Renal cortex interstitium (tissue), 11 donors: ENCODE results near the gene SLC25A26. TPM values are rescaled to one million over a fixed set of nuclear protein-coding genes. Genes with fewer than 3 reads are reported as not detected.
A peak's percentile ranks its signal among the peaks of the same experiment; 100 is the strongest.
"Not testable (repeated sequence)": the region's sequence is repeated elsewhere in the genome, so short reads cannot be mapped to it uniquely, and the experiment has no call there.

ENCODE experiments used
- DNase-seq, 11 donors: peaks; one replicate each; pipeline ENCODE4 v3.0.0-alpha.2; 2013; ENCODE audit warnings: low read depth in 9 of 11, low spot score in 4 of 11; ENCODE audit errors: extremely low read depth in 1 of 11
- polyA plus RNA-seq, 3 donors: library from polyadenylated mRNA; unstranded; fragments of 120-200 nt; gene quantifications; one replicate each; pipeline ENCODE4 v1.2.1, GENCODE V29; 2013; ENCODE audit not compliant: insufficient read length in 3 of 3

The SLC25A26 gene
- polyA plus RNA-seq, 3 donors: 21.1 to 23.9 (median 23.1) TPM

DNA sequence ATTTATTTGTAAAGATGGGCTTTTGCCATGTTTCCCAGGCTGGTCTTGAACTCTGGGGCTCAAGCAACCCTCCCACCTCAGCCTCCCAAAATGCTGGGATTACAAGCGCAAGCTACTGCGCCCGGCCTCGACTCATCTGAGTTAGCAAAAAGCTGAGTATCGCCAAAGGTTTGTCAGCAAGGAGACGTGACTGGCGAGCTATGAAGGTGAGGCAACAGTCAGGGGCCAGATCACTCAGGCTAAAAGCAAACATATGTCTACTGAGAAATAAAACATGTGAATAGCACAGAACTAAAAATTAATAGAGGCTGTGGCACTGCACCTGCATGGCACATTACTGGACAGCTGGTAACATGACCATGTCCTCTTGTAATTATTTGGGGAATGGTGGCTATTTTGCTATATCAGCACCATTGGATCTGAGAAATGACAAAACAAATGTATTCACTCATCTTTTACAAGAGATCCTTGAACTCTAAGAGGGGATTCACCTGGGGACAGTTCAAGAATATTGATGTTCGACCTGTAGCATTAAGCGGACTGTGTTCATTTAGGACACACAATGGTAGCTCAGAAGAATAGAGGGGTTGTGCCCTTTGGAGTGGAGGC lies 10.0 kb upstream of the SLC25A26 start:
- no peak for DNase-seq

DNA sequence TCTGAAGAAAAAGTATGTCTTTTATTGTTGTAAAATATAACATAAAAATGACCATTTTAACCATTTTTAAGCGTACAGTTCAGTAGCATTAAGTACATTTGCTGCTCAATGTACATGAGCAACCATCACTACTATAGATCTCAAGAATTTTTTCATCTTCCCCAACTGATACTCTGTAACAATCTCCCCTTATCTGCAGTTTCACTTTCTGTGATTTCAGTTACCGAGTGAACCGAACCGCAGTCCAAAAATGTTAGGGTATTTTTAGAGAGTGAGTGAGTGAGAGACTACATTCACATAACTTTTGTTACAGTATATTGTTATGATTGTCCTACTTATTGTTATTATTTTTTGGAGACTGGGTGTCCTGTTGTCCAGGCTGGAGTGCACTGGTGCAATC lies 9.0 kb upstream of the SLC25A26 start:
- no peak for DNase-seq

DNA sequence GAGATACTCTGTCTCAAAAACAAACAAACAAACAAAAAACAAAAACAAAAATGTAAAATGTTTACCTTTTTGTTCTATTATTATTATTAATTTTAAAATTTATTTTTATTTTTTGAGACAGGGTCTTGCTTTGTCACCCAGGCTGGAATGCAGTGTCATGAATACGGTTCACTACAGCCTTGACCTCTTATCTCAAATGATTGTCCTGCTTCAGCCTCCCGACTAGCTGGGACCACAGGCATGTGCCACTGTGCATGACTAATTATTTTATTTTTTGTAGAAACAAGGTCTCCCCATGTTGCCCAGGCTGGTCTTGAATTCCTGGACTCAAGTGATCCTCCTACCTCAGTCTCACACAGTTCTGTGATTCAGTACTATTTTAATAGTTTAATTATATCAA lies 5.7 kb upstream of the SLC25A26 start:
- no peak for DNase-seq

DNA sequence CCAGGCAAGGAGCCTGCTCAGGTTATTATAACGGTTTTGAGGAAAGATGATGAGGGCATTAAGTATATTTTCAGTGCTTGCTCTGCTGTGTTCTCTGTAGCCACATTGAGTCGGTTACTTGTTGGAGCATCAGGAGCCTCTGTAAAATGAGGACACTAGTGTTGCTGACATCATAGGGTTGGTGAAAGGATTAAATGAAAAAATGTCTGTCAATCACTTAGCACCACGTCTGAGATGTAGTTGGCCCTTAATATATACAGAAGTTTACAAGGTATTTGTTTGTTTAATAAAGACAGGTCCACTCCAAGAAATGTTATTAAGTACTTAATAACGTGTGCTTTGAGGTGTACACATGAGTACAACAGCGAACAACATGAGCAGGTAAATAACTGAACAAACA lies 735 bp upstream of the SLC25A26 start:
- DNase-seq: no peak

DNA sequence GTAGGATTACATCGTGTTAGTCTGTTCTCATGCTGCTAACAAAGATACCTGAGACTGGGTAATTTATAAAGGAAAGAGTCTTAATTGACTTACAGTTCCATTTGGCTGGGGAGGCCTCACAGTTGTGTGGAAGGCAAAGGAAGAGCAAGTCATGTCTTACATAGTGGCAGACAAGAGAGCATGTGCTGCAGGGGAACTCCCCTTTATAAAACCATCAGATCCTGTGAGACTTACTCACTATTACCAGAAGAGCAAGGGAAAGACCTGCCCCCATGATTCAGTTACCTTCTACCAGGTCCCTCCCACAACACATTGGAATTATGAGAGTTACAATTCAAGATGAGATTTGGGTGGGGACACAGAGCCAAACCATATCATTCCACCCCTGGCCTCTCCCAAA lies 3.4 kb downstream of the SLC25A26 start:
- no peak for DNase-seq

DNA sequence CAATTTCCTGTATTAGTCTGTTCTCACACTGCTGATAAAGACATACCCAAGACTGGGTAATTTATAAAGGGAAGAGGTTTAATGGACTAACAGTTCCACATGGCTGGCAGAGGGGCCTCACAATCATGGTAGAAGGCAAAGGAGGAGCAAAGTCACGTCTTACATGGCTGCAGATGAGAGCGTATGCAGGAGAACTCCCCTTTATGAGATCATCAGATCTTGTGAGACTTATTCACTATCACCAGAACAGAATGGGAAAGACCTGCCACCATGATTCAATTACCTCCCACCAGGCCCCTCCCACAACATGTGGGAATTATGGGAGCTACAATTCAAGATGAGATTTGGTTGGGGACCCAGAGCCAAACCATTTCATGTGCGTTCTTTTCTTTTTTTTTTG lies 5.3 kb downstream of the SLC25A26 start:
- DNase-seq: not testable (repeated sequence)

DNA sequence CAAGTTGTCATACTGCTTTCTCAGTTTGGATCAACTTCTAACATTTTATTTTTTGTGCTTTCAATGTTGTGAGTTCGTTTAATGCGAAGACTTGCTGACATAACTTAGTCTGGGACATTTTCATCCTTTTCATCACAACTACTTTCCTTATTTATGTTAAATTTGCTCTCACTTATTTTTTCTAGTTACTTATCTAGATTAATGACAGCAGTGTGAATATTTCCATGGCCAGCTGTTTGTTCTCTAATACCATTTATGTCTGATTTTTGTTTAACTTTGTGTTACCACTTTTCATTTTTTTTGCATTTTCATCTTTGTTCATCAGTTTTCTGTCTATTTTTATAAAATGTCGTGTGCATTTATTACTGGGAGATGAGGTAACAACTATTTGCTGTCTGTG lies 6.2 kb downstream of the SLC25A26 start:
- no peak for DNase-seq

DNA sequence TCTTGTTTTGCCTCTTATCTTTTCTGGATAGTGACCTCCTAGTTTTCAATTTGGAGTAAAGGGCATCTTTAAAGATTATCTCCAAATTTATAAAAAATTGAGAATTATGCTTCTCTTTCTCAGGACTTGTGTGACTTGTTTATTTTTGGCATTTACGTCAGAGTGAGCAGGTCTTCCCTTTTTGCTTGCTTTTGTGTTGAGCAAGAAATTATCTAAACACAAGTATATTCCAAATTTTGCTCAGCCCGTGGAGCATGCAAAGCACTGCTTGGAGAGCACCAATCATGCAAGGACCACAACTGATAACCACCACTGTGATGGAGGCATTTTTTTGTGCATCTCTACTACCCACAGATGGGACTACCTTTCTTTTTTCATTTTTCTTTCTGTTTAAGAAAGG lies 7.1 kb downstream of the SLC25A26 start:
- DNase-seq: no peak

DNA sequence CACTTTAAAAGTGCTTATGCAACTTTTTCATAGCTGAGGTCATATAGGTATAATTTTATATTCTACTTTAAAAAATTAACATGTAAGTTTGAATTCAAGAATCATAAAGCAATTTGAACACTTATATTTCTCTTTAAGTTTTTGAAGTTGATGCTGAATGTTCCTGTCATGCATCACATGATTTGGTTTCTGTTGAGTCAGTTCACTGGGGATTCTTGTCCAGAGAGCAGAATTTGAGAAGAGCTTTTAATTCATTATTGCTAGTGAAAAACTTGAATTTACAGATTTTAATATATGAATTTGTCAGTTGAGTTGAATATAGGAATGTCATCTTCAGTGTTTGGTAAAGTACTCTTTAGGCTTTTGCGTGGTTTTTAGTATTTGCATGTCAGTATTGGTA lies 7.9 kb downstream of the SLC25A26 start:
- no peak for DNase-seq

DNA sequence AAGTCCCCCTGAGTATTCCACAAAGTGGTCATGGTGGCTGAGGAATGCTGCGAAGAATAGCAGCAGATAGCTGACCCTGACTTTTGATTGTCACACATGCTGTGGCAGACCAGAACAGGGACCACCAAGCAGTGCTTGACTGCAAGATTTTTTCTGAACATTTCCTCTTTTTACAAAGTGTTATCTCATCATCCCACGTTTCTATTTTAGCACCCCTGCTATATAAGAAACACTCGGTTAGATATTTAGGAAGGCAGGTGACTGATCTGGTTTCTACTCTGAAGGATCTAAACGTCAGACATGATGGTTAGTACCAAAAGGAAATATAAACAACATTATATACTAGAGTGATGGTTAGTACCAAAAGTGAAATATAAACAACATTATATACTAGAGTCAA lies 9.1 kb downstream of the SLC25A26 start:
- DNase-seq: no peak

DNA sequence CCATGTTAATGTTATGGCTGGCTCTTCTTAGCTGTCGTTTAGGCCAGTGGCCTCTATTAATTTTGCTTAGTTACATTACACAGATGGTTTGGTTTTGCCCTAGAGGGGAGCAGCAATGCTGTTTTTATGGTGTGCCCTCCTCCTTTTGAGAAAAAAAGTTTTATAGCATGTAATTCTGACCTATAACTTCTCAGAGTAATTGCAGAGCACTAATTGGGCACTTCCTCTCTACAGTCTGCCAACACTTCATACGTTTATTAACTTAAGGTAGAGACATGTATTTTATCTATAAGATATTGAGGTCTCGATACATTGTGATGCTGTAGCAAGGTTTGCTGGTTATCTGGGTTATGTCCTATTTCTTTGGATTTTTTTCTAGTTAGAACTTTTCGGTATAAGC lies 12.2 kb downstream of the SLC25A26 start:
- DNase-seq: no peak

DNA sequence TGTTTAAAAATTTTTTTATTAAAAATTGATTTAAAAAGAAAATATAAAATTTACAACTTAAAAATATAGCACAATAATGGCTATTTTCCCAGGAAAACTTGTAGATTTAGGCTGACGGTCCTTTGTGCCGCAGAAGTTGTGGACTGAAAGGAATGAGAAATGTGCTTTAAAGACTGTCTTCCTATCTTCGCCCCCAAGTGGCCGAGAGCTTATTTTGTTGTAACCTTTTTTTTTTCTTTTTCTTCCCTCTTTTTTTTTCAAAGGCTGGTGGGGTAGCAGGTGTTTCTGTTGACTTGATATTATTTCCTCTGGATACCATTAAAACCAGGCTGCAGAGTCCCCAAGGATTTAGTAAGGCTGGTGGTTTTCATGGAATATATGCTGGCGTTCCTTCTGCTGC lies 15.5 kb downstream of the SLC25A26 start:
- no peak for DNase-seq

DNA sequence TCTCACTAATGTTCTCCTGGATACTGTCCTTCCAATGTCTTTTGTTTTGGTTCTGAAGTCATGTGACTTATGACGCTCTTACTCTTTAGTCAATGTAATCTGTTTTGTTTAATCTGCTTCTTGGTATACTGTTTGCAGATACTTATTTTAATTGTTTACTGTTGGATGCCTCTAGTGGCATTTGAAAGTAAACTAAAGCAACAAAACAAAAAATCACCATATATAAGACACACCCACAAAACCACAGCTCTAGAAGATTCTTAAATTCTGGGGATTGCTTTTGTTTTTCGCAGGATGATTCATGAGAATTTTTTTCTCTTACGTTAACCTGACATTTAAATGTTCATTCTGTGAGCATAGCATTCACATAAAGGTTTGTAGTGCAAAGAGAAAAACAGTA lies 16.8 kb downstream of the SLC25A26 start:
- no peak for DNase-seq

DNA sequence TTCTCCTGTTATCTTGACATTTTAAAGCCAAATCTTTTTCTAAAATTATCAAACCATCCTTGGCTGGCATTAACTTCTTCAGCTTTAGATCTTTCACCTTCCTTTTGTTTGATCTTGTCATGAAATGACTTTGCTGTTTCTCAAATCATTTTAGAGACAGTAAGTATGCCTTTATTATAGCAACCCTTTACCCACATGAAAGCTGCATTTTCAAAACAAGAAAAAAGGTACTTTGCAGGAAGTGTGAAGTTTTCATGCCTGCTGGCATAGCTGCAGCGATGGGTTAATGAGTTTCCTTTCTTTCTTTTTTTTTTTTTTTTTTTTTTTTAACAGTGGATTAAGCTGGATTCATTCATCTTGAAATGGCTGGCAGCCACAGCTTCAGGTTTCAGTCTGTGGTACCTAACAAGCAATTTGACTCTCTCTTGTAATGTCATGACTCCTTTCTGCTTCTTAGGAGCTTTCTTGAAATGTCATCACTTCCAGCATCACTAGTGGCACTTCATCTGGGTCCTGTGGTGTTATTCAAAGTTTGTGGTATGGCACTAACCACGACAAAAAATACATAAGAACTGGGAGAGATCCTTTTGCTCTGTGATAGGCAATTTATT lies 18.8 kb downstream of the SLC25A26 start:
- DNase-seq: no peak

DNA sequence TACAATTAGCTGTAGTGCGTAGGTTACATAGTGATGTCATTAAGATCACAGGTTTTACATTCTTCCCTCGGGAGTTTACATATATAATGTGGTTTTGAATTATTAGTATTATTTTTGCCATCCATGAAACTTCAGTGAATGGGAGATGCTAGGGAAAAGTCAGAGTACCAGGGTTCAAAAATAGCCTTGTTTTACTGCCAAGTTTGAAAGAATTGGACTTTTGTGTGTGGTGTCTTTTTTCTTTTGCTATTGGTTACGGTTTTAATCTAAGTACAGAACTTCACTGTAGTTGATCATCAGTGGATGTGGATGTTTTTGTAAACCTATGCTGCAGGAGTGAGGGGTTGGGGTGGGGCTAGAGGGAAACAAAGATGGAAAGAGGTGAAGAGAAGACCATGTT lies 20.7 kb downstream of the SLC25A26 start:
- DNase-seq: no peak

DNA sequence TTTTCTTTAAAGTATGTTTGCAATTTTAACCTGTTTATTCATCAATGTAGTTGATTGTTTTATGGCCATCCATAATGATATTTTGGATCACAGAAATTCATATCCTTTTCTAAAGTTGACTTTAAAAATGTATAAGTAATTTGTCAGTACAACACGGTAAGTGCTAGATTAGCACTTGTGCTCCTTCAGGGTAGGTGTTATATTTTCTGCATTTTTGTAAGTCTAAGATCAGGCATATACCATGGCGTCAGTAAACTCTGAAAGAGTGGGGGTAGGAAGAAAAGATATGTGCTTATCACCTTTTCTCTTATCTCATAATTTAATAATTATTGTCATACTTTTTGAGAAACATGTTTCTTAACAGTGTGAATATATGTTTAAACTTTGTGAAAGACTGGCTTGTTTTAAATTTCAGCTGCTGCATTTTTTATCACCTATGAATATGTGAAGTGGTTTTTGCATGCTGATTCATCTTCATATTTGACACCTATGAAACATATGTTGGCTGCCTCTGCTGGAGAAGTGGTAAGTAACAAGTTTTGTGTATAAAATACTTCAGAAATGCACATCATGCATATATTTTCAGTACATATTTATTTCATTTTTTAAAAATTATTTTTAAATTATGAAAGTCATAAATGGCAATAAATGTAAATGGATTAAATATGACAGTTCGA lies 22.1 kb downstream of the SLC25A26 start:
- DNase-seq: no peak

DNA sequence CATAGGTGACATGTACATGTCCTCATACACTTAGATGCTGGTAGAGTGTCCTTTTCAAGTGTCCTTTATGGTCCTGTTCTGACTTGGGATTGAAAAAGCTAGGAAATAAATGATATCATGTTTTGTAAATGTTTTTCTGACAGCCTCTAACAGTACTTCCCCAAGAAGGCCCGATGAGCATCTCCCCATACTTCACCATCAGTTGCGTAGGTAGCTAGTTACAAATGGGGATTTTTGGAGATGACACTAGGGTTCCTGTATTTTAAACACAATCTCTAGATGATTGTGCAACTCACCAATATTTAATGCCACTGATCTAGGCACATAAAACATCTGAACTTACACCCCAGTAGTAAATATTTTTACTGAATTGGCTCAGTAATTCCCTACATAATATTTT lies 27.8 kb downstream of the SLC25A26 start:
- DNase-seq: no peak

DNA sequence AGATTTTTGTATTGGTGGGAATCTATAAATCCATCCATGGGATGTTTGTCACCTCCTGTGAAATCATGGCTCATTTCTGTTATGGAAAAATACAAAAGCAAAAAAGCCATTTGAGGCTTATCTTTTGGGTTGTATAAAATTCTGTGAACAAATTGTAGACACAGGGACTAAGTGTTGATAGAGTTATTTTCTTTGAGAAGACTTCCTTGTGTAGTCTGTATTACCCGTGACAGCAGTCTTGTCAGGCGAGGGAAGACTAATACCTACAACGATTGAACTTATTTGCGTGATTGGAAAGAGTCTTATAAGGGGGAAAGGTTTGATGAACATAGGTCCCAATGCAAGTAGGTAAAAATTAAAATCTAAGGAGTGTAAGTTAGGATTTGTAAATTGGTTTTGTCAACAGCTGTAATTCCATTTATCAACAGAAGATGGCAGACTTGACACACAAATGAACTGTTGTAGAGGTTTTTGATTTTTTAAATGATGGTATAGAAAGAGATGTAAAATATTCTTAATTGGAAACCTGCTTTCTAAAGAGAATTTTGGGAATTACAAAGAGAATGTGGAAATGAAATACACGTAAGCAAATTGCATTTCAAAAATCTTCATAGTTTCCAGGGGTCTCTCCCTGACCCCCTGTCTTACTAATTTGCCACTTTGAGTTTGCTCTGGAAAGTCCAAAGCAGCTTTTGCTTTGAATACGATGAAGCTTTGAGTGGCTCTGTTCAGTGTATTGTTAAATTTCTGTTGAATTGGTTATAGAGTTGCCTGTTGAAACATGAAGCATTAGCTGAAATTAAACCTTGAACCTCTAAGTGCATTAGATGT lies 33.2 kb downstream of the SLC25A26 start:
- DNase-seq: peak in 6 of 11 donors; percentile 9 to 35 (median 12)

DNA sequence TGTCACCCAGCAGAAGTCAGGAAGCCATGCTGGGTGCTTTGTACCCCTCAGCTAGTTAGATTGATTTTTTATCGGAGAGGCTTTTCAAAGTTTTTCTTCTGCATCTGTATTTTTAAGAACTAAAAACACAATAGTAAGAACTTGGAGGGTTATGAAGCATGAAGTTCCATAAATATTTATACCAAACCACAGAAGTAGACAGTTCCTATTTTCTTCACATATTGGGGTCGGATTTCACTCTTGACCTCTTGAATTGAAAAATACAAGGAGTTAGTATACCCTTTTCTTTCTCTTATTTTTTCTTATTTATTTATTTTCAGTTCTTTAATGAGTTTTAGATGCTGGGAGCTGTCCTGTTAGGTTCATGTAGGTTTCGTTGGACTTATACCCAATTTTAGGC lies 35.1 kb downstream of the SLC25A26 start:
- no peak for DNase-seq

DNA sequence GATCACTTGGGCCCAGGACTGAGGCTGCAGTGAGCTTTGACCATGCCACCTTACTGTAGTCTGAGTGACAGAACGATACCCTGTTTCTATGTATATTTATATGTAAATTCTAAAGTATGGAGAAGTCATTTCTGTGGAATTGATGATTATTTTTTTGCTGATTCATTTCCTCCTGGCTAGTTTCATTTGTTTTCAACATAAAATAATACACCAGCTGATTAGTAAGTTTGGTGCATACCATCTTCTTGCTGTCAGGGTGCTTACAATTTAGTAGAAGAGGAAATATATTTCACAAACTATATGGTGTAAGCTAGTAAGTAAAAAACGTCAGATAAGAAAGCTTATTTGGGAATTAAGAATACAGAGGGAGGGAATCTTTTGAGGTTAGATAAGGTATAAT lies 36.0 kb downstream of the SLC25A26 start:
- DNase-seq: no peak
